PFSK-1 (cell line): Measurements from ENCODE around the gene PACS2.

Experiments used
- FOXP2 ChIP-seq: optimal IDR thresholded peaks from 2 replicates; pipeline ENCODE3; 2011; ENCODE audit warnings: borderline replicate concordance, control low read depth, inconsistent platforms; ENCODE audit not compliant: insufficient read depth; ENCODE audit errors: extremely low read length, extremely low read depth
- POLR2AphosphoS5 ChIP-seq: IDR thresholded peaks from 2 replicates; pipeline ENCODE4 v1.6.1; 2012; ENCODE audit warnings: low read depth, mild to moderate bottlenecking, control low read depth, low read length, moderate library complexity
- SIN3A ChIP-seq: IDR thresholded peaks from 2 replicates; pipeline ENCODE4 v1.6.1; 2012; ENCODE audit warnings: mild to moderate bottlenecking, low read length, moderate library complexity, borderline replicate concordance; ENCODE audit not compliant: insufficient read depth
- TAF1 ChIP-seq: IDR thresholded peaks from 2 replicates; pipeline ENCODE4 v1.6.1; 2012; ENCODE audit warnings: low read length, control low read depth, borderline replicate concordance; ENCODE audit not compliant: insufficient read depth
- TF ChIP-seq, protein P1 (sequence below), 2 experiments: IDR thresholded peaks; 2 replicates each; pipeline versions ENCODE4 v1.6.1 to v1.8.0; 2011 to 2012; ENCODE audit warnings: low read depth in 2 of 2, low read length in 2 of 2, control low read depth in 1 of 2, inconsistent platforms in 1 of 2, mild to moderate bottlenecking in 1 of 2, moderate library complexity in 1 of 2; ENCODE audit not compliant: insufficient read depth in 1 of 2

GRCh38 chr14:105446971-105447370, 132.4 kb downstream of the PACS2 start:
- TF ChIP-seq POLR2AphosphoS5 (no peak), TAF1 (no peak), SIN3A (no peak), FOXP2 (no peak)
- TF ChIP-seq, protein P1, sequence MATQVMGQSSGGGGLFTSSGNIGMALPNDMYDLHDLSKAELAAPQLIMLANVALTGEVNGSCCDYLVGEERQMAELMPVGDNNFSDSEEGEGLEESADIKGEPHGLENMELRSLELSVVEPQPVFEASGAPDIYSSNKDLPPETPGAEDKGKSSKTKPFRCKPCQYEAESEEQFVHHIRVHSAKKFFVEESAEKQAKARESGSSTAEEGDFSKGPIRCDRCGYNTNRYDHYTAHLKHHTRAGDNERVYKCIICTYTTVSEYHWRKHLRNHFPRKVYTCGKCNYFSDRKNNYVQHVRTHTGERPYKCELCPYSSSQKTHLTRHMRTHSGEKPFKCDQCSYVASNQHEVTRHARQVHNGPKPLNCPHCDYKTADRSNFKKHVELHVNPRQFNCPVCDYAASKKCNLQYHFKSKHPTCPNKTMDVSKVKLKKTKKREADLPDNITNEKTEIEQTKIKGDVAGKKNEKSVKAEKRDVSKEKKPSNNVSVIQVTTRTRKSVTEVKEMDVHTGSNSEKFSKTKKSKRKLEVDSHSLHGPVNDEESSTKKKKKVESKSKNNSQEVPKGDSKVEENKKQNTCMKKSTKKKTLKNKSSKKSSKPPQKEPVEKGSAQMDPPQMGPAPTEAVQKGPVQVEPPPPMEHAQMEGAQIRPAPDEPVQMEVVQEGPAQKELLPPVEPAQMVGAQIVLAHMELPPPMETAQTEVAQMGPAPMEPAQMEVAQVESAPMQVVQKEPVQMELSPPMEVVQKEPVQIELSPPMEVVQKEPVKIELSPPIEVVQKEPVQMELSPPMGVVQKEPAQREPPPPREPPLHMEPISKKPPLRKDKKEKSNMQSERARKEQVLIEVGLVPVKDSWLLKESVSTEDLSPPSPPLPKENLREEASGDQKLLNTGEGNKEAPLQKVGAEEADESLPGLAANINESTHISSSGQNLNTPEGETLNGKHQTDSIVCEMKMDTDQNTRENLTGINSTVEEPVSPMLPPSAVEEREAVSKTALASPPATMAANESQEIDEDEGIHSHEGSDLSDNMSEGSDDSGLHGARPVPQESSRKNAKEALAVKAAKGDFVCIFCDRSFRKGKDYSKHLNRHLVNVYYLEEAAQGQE (IDR thresholded peaks at IDR 0.05; ENCODE audit: insufficient read depth in 1 of 2, low read depth in 2 of 2, low read length in 2 of 2) = no peak
